GM18951 (cell line): ENCODE data around the gene URB2.

ENCODE experiments used
- POLR2A ChIP-seq: IDR thresholded peaks from 4 replicates; pipeline ENCODE4 v1.6.1; 2011; ENCODE audit warnings: mild to moderate bottlenecking; ENCODE audit not compliant: insufficient read length, insufficient read depth; ENCODE audit errors: extremely low read depth
- in situ Hi-C: fragments of 300-500 bp; cut with MboI; formaldehyde crosslinking; loops from one replicate; pipeline ENCODE4 v1.12.0; 2022; ENCODE audit warnings: low sequenced_read_pairs, mixed read lengths, inconsistent platforms; ENCODE audit not compliant: unreplicated experiment

Gene URB2

DNA sequence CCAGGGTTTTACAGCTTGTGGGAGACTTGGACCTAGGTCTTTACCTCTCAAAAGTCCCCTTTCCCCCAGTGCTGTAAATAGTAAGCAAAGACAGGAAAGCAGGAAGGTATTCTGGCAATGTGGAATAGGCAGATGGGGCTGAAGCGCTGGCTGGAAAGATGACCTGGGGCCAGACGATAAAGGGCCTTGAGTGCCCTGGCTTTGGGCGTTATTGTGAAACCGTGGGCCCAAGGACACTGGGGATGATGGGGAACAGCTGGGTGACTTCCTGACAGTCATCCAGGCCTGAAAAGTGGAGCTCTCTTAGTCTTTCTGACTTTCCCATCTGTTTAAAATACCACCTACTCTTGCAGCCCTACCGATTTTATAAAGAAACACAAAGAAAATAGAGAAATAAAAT is 16.3 kb downstream of the URB2 start:
- in situ Hi-C loops = no loop called here
- TF ChIP-seq POLR2A = no peak

GRCh38 chr1:229642970-229643369 is 16.9 kb downstream of the URB2 start:
- in situ Hi-C loops = no loop called here
- no peak for TF ChIP-seq POLR2A

GRCh38 chr1:229643996-229644745 is 18.1 kb downstream of the URB2 start:
- TF ChIP-seq POLR2A = no peak
- in situ Hi-C loops = no loop called here

GRCh38 chr1:229645324-229645993 is 19.4 kb downstream of the URB2 start:
- no peak for TF ChIP-seq POLR2A
- in situ Hi-C loops = no loop called here

GRCh38 chr1:229648406-229648805 is 22.4 kb downstream of the URB2 start:
- no peak for TF ChIP-seq POLR2A
- in situ Hi-C loops = no loop called here

GRCh38 chr1:229650045-229650444 is 24.0 kb downstream of the URB2 start:
- no peak for TF ChIP-seq POLR2A
- in situ Hi-C loops = no loop called here

DNA sequence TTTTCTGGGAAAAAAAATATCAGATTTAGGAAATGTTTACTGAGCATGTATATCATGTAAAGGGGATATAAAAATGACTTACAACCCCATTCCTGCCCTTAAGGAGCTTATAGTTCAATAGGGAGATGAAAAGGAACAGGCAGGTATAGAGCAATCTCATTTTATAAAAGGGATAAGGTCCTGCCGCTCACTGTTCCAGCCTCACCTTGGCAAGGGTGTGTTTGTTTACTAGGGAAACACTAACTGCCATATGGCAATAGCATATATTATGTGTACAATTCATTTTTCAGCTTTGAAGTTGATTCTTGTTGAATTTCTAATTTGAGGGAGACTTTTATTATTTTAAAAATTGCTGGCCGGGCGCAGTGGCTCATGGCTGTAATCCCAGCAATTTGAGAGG is 25.5 kb downstream of the URB2 start:
- TF ChIP-seq POLR2A = no peak
- in situ Hi-C loops = no loop called here

- TF ChIP-seq POLR2A = no peak
- in situ Hi-C loops = no loop called here
Observed at GRCh38 chr1:229653420-229653819, 27.4 kb downstream of the URB2 start.

DNA sequence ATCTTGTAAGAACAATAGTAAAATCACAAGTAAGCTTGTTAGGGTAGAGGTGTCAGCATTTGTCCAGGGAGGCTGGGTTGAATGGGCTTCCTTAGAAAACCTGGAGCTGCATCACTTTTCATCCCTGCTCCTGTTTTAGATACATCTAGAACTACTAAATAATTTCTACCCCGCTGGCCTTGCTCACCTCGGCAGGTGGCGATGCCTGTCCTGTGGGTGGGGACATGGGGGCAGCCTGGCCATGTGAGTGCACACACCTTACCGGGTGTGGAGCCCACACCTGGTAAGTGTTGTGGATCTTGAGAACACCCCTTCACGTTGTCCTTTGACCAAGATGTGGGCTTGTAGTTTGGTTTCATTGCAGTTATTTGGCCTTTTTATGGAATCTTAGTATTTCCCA is 29.7 kb downstream of the URB2 start:
- no peak for TF ChIP-seq POLR2A
- in situ Hi-C loops = no loop called here

GRCh38 chr1:229657993-229658755 is 32.1 kb downstream of the URB2 start:
- in situ Hi-C loops = no loop called here
- TF ChIP-seq POLR2A = no peak

DNA sequence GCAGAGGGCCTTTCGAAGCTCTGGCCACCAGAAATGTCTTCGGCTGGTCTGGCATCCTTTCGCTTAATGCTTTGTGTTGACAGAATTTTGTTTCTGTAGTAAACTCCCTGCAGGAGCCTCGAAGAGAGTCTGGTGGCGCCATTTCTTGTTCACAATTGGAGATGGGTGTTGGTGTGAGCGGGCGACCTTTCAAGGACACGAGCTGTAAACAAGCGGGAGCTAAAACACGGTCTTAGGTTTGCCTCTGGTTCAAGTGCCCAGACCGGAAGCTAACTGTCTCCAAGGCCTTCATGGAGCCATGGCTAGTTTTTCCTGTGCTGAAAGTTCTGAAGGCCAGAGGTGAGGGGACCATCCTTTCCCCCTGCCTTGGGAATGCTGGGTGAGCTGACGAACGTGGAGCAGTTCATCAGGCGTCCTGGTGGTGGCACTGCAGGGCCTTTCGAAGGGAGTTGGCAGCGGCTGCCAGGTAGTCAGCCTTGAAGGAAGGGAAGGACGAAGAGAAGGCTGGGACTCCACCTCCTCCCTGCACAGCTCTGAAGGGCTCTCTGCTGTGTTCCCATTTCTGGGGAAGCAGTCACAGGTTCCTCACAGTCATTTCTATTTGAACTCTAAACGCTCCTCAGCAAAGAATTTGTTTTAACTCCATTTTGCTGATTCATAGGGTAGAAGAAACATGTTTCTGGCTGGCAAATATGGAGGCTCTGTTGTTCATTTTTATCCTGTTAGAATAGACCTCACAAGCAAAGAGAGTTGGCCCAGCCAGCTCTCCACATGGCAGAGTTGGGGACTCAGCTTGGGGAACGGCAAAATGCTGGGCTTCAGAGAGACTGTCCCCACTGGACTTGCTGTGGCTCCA is 35.2 kb downstream of the URB2 start:
- in situ Hi-C loops = loop anchor here (10.0 kb wide), 1 partner anchor 664 kb away; no protein-coding TSS in a partner anchor
- no peak for TF ChIP-seq POLR2A

DNA sequence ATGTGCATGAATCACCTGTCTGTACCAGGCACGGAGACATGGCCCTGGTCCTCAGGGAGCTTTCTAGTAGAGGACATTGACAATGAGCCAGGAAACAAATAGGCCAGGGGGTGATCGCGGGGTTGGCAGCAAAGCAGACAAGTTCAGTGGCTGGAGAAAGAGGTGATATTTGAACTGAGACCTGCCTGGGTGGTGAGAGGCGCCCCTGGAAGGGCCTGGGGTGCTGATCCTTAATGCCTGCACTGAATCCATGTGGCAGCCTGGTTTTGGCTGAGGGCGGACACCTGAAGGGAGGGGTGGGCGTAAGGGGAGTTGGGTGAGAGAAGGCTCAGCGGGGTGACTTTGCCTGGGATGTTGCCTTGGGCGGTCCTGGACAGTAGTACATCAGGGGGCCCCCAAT is 35.9 kb downstream of the URB2 start:
- TF ChIP-seq POLR2A = no peak
- in situ Hi-C loops = loop anchor here (10.0 kb wide), 1 partner anchor 663 kb away; no protein-coding TSS in a partner anchor

- in situ Hi-C loops = loop anchor here (10.0 kb wide), 1 partner anchor 661 kb away; no protein-coding TSS in a partner anchor
- TF ChIP-seq POLR2A = no peak
Observed at GRCh38 chr1:229664133-229664689, 38.2 kb downstream of the URB2 start.
